ENCODE data around the gene MOB3B.

Gene MOB3B

GRCh38 chr9:27440888-27441740 lies 88.5 kb downstream of the MOB3B start:
- no peaks in the 10 kb centered on the region for H3K4me1 ChIP-seq (ENCODE audit: control insufficient read depth, low read length)
- H3K9me2 ChIP-seq (replicated peaks; ENCODE audit: control insufficient read depth, low read length) = no peaks in the 10 kb centered on the region
- H3K27ac ChIP-seq (ENCODE audit: low read depth, low read length) = no peak overlapping the region
- H3F3A ChIP-seq (ENCODE audit: control insufficient read depth, insufficient read depth) = no peaks in the 10 kb centered on the region
- no peak overlapping the region for H3K4me3 ChIP-seq (ENCODE audit: low read length)
- no peaks in the 10 kb centered on the region for H3K36me3 ChIP-seq (ENCODE audit: control insufficient read depth, low read length)
- no peaks in the 10 kb centered on the region for H3K79me2 ChIP-seq (ENCODE audit: control insufficient read depth, low read length)
- no peaks in the 10 kb centered on the region for H4K20me1 ChIP-seq (ENCODE audit: control insufficient read depth, insufficient read depth, low read depth, low read length)
- H3K27me3 ChIP-seq (ENCODE audit: control insufficient read depth, low read length) = no peaks in the 10 kb centered on the region; the same call in 1 of the 2 replicates
- no peaks in the 10 kb centered on the region for H3K9me3 ChIP-seq (ENCODE audit: control insufficient read depth, insufficient read depth, low read length)
- TF ChIP-seq, protein P1, sequence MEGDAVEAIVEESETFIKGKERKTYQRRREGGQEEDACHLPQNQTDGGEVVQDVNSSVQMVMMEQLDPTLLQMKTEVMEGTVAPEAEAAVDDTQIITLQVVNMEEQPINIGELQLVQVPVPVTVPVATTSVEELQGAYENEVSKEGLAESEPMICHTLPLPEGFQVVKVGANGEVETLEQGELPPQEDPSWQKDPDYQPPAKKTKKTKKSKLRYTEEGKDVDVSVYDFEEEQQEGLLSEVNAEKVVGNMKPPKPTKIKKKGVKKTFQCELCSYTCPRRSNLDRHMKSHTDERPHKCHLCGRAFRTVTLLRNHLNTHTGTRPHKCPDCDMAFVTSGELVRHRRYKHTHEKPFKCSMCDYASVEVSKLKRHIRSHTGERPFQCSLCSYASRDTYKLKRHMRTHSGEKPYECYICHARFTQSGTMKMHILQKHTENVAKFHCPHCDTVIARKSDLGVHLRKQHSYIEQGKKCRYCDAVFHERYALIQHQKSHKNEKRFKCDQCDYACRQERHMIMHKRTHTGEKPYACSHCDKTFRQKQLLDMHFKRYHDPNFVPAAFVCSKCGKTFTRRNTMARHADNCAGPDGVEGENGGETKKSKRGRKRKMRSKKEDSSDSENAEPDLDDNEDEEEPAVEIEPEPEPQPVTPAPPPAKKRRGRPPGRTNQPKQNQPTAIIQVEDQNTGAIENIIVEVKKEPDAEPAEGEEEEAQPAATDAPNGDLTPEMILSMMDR (IDR thresholded peaks at IDR 0.05; ENCODE audit: low read depth, low read length, poor library complexity, severe bottlenecking) = no peak
- TF ChIP-seq EZH2phosphoT487 (IDR thresholded peaks at IDR 0.05; ENCODE audit: borderline replicate concordance, low read length) = no peak
- H3K4me2 ChIP-seq (ENCODE audit: low read length) = no peak overlapping the region

DNA sequence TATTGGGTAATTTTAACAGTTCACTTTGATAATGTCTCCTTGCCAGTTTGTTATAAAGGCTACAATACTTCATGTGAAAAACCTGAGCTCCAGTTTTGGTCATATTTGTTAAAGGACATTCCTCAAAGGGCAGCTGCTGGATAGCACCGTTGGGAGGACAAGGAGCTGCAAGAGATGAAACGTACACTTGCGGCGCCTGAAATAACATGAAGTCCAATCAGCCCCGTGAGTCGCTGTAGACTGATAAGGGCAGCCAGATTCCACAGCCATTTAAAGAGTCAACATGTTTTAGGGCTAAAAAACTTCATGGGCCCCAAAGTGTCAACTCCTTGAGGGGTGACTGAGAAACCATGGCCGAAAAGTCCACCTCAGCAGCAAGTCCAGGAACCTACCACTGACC lies 91.1 kb downstream of the MOB3B start:
- H3K4me3 ChIP-seq (ENCODE audit: low read length) = no peak overlapping the region
- no peaks in the 10 kb centered on the region; the same call in 1 of the 2 replicates for H3K27me3 ChIP-seq (ENCODE audit: control insufficient read depth, low read length)
- no peaks in the 10 kb centered on the region for H3K79me2 ChIP-seq (ENCODE audit: control insufficient read depth, low read length)
- no peaks in the 10 kb centered on the region for H3K9me2 ChIP-seq (replicated peaks; ENCODE audit: control insufficient read depth, low read length)
- no peaks in the 10 kb centered on the region for H3K9me3 ChIP-seq (ENCODE audit: control insufficient read depth, insufficient read depth, low read length)
- H3K27ac ChIP-seq (ENCODE audit: low read depth, low read length) = no peak overlapping the region
- H4K20me1 ChIP-seq (ENCODE audit: control insufficient read depth, insufficient read depth, low read depth, low read length) = no peaks in the 10 kb centered on the region
- H3K4me2 ChIP-seq (ENCODE audit: low read length) = no peak overlapping the region
- no peaks in the 10 kb centered on the region for H3F3A ChIP-seq (ENCODE audit: control insufficient read depth, insufficient read depth)
- H3K4me1 ChIP-seq (ENCODE audit: control insufficient read depth, low read length) = no peaks in the 10 kb centered on the region
- TF ChIP-seq EZH2phosphoT487 (IDR thresholded peaks at IDR 0.05; ENCODE audit: borderline replicate concordance, low read length) = no peak
- TF ChIP-seq, protein P1 (IDR thresholded peaks at IDR 0.05; ENCODE audit: low read depth, low read length, poor library complexity, severe bottlenecking) = no peak
- no peaks in the 10 kb centered on the region for H3K36me3 ChIP-seq (ENCODE audit: control insufficient read depth, low read length)

DNA sequence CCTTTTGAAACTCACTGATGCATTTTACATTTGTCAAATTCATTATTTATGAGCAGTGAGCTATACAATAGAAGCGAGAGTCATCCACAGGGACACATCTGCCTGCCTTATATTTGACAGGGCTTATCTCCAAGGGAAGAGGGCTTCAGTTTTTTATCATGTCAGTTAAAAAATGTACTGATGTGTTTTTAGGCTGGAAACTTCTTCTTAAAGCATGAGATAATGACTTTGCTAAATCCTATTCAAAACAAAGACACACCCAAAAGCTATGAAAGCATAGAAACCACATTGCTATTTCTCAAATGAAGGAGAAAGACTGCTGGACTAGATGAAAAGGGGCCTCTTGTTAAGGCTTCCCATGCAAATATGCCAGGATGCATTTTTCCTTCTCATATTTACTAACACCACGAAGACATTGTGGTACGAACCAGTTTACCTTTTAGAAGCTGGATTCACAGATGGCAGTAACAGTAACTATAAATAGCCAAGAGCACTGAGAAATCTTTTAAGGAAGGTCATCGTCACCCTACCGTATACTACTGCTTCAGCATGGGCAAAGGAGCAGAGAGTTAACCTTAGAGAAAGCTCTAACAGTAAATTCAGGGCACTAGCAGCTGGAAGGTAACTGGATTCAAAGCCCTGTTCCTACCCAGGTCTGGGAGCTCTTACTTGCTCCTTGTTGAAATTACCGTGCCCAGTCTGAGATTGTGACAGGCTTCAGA lies 91.8 kb downstream of the MOB3B start:
- no peak for TF ChIP-seq EZH2phosphoT487 (IDR thresholded peaks at IDR 0.05; ENCODE audit: borderline replicate concordance, low read length)
- TF ChIP-seq, protein P1 (IDR thresholded peaks at IDR 0.05; ENCODE audit: low read depth, low read length, poor library complexity, severe bottlenecking) = no peak
- Histone ChIP-seq H3K36me3 (ENCODE audit: control insufficient read depth, low read length) (no peaks in the 10 kb centered on the region), H3F3A (ENCODE audit: control insufficient read depth, insufficient read depth) (no peaks in the 10 kb centered on the region), H4K20me1 (ENCODE audit: control insufficient read depth, insufficient read depth, low read depth, low read length) (no peaks in the 10 kb centered on the region), H3K9me2 (replicated peaks; ENCODE audit: control insufficient read depth, low read length) (no peaks in the 10 kb centered on the region), H3K9me3 (ENCODE audit: control insufficient read depth, insufficient read depth, low read length) (no peaks in the 10 kb centered on the region), H3K4me1 (ENCODE audit: control insufficient read depth, low read length) (no peaks in the 10 kb centered on the region), H3K27me3 (ENCODE audit: control insufficient read depth, low read length) (no peaks in the 10 kb centered on the region; the same call in 1 of the 2 replicates), H3K79me2 (ENCODE audit: control insufficient read depth, low read length) (no peaks in the 10 kb centered on the region), H3K4me3 (ENCODE audit: low read length) (no peak overlapping the region), H3K4me2 (ENCODE audit: low read length) (no peak overlapping the region), H3K27ac (ENCODE audit: low read depth, low read length) (no peak overlapping the region)
